Ramos (cell line): ENCODE results near the gene LAMTOR4.

ENCODE experiments used
- in situ Hi-C: fragments of 300-500 bp; cut with MboI; formaldehyde crosslinking; loops from one replicate; pipeline ENCODE4 v1.14.3; 2022; ENCODE audit warnings: low sequenced_read_pairs; ENCODE audit not compliant: unreplicated experiment

Gene LAMTOR4

DNA sequence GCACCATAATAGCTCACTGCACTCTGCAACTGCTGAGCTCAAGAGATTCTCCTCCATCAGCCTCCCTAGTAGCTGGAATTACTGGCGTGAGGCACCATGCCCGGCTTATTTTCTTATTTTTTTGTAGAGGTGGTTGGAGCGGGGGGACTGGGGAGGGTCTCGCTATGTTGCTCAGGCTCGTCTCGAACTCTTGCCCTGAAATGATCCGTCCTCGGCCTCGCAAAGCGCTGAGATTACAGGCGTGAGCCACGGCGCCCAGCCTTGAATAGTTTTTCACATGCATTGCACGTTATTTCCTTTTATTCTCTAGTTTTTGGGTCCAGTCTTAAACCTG lies 526 bp upstream of the LAMTOR4 start:
- in situ Hi-C loops = no loop called here

DNA sequence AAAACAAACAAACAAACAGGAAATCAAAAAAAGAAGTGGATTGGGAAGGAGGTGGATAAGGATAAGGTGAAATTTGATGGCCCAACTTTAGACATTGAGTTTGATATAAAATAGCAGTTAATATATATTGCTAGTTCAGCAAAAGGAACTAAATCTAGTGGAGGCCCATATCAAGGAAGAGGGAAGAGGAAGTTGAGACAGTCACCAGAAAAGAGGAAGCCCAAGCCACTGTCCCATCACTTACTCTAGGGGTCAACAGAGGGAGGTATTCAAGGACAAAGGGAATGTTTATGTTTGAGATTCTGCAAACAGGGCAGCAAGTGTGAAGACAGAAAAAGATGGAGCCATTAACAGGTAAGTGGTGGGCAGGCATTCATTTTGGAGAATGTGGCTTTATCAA lies 3.7 kb downstream of the LAMTOR4 start:
- in situ Hi-C loops = no loop called here

DNA sequence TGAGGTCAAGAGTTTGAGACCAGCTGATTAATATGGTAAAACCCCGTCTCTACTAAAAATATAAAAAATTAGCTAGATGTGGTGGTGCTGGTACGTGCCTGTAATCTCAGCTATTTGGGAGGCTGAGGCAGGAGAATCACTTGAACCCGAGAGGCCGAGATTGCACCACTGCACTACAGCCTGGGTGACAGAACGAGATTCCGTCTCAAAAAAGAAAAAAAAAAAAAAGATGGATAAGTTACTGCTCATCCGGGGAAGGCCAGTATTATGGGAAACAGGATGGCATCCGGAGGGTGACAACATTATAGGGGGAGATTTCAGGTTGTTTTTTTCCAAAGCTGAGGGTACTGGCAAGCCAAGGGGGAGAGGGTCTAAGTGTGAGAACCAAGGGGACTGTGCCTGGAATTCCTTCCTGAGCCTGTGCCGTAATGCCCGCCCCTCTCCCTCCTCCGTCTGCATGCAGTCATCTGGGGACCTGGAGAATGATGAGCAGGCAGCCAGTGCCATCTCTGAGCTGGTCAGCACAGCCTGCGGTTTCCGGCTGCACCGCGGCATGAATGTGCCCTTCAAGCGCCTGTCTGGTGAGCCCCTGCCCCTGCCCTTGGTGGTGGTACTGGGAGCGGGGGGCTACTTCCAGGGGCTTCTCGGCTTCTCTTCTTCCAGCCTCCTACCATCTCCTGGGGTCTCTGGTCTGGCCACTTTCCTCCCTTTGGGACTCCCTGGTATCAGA lies 4.4 kb downstream of the LAMTOR4 start:
- in situ Hi-C loops = no loop called here

DNA sequence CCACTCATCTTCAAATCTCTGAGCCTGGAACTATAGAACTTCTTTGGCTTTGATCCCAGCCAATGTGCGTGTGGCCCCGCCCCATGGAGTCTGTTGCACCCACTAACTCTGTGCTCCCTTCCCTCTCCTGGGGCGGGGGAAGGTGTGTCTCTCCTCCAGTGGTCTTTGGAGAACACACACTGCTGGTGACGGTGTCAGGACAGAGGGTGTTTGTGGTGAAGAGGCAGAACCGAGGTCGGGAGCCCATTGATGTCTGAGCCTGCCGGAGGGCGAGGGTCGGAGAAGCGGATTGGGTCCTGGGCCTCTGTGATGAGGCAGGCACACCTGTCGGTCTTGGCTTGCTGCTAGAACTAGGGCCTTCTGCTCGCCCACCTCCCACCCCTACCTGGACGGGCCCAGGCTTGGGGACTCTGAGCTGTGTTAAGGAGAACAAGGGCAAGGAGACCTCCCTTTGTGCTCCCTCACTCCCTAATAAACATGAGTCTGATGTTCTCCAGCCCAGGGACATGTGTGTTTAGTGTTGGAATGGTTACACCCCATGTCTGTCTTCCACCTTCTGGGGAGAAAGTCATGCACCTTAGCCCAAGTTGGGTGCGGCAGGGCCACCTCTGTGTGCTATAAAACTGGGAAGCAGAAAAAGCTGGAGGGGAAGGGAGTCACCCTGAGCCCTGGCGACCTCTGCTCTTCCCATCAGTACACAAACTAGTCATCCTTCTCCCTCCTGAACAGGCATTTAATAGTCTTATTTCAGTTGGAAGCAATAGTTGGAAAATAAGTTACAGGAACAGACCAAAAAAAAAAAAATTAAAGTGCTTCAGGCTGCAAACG lies 5.2 kb downstream of the LAMTOR4 start:
- in situ Hi-C loops = no loop called here

DNA sequence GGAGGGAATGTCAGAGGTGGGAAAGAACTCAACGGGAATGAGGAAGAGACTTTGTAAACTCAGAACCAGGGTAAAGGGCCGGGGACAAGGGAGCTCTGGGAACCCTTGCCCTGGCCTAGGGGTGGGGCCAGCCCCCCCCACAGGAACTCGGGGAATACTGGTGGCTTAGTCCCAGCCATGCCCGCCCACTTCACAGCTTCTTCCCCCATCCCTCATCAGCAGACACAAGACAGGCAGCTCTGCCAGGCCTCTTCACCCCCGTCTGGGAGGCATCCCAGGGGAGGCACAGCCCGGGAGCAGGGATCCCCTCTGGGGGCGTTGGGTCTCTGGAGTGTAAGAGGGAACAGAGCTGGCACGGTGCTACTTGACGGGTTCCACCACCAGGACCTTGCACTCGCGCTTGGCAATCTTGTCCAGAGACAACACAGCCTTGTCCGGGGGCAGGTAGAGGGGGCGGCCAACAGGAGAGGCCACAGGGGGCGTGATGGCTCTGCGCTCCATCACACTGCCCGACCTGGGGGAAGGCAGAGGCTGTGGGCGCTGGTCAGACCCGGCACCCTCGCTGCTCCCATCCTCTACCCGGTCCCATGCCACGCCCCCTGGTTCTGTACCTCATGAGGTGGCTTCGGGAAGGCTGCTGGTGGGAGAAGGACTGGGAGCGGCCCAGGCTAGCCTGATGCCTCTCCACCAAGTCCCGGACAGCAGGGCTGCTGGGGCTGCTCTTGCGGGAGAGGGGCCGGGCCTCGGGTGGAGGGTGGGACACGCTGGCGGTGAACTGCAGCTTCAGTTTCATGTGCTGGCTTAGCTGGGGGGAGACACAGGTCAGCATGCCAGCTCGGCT lies 6.2 kb downstream of the LAMTOR4 start:
- in situ Hi-C loops = no loop called here

DNA sequence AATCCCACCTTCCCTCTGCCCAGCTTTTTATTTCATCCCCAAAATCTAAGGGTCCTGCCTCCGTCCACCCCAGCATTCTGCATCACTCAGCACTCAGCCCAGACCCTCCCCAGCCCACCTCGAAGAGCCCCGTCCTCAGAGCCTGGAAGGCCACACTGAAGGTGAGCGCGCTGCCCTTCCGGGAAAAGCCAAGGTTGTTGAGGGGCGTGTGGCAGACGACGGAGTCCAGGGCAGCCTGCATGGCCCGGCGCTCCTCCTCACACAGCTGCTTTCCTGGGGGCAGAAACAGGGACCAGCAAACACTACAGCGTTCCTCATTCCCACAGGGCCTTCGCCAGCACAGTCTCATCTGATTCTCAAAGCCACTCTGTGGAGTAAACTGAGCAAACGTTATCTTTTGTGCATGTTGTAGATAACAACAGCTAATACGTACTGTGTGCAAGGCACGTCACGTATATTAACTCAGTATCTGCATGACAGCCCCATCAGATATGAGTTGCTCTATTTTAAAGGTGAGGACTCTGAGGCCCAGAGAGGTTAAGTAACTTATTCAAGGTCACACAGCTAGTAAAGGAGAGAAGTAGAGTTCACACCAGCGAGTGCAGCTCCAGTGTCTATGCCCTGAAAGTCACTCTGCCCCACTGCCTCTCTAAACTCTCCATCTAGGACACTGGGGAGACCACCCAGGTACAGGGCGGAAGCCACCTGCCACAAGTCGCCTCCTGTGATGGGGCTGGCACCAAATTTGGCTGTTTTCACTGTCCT lies 7.0 kb downstream of the LAMTOR4 start:
- in situ Hi-C loops = no loop called here

DNA sequence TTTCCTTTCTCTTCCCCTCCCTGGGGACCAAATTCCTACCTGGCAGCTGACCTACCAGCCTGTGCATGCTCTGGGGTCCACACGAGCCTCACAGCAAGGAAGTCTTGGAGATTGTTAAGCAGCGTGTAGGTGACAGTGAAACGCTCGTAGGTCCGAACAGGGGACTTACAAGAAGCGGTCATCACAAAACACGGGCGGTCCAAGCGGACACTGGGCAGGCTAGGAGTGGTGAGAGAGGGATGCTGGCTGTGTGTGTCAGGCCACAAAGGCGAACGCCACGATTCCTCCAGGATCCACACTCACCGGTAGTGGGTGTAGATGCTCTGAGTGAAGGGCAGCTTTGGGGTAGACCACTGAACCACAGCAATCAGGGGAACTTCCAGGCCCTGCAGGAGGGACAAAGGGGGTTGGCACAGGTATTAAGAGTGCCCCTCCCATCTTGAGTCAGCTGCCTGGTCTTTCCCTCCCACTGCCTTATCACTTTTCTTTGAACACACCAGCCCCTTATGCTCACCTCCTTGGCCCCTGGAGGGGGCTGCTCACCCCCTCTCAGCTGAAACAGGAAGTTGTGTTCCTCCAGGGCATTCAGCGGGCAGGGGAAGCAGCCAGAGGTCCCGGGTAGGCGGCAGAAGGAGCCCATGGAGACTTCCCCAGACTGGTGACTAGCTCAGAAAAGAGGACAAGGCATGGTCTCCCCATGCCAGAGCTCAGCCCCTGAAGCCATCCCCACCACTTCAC lies 7.8 kb downstream of the LAMTOR4 start:
- in situ Hi-C loops = no loop called here

DNA sequence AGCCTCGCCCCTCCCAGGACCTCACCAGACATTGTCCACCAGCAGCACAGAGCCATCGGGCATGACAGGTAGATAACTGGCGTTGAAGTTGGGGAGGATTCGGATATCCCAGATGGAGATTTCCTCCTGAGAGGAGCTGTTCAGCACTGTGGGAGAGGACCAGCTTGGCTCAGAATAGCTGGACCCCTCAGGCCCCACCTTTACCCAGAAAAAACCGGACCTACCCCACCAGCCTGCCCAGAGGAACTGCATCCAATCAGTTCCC lies 8.3 kb downstream of the LAMTOR4 start:
- in situ Hi-C loops = no loop called here

DNA sequence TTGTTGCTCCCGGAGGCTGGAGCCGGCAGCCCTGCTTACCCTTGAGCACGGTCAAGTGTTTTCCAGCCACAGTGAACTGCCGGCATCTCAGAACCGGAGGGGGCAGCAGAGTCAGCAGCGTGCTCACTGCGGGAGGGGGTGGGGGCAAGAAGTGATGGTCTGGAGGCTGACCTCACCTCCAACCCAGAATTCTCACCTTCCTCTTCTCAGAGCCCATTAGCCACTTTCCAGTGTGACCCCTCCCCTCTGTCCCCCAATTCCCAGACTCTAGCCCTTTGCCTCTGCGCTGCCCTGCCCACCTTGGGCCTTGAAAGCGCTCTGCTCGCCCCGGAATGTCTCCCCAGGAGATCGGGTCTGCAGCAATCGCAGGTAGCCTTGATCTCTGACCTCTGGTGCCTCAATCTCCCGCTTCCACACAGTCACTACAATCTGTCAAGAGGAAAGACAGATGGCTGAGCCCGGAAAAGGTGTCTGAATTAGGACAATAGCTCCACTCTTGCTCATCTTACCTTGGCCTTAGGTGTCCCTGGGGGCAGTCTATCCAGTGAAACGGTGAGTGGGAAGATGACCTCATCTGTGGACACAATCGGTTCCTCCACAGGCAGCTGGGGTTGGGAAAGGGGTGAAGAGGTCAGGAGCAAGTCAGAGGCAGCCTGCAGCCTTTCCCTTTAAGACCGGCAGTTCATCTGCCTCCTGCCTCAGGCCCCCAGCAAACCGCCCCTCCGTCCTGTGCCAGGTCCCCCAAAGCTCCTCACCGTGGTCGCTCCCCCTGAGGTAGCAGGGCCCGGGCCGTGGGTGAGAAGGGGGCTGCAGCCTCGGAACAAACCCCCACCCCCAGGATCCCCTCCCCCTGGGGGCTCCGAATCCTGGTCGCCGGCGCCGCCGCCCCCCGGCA lies 8.9 kb downstream of the LAMTOR4 start:
- in situ Hi-C loops = no loop called here

DNA sequence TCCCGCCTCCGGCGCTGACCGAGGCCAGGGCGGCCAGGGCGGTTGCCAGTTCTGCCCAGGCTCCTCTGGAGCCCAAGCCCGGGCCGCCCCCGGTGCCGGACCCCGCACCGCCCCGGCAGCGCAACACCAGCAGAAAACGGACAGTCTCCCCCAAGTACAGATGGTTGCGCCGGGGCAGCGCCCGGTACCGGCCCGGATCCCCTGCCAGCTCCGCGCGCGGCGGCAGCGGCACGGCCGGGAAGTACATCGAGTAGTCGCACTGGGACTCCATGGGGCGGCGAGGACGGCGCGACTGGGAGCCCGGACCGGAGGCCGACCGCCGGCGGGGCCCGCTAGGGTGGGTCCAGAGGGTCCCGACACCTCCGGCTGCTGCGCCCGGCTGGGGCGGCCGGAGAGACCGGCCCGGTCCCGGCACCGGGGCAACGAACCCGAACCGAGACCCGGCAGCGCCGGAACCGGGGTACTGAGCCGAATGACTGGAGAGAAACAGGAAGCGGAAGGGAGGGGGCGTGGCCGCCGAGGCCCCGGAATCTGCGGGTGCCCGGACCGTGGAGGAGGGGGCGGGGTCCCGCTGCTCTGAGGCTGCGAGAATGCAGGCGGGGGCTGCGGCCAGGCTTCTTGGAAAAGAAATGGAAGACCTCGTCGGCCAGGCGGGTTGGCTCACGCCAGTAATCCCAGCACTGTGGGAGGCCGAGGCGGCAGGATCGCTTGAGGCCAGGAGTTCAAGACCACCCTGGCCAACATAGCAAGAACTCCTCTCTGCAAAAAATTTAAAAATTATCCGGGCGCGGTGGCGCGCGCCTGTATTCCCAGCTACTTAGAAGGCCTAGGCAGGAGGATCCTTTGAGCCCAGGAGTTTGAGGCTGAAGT lies 9.7 kb downstream of the LAMTOR4 start, which contains the start of gene TRAPPC14:
Gene TRAPPC14, minus strand, starts transcription at position 495 of the 870 bp plus-strand sequence. Its CDS starts 224 bp downstream, at position 271.
- in situ Hi-C loops = no loop called here

DNA sequence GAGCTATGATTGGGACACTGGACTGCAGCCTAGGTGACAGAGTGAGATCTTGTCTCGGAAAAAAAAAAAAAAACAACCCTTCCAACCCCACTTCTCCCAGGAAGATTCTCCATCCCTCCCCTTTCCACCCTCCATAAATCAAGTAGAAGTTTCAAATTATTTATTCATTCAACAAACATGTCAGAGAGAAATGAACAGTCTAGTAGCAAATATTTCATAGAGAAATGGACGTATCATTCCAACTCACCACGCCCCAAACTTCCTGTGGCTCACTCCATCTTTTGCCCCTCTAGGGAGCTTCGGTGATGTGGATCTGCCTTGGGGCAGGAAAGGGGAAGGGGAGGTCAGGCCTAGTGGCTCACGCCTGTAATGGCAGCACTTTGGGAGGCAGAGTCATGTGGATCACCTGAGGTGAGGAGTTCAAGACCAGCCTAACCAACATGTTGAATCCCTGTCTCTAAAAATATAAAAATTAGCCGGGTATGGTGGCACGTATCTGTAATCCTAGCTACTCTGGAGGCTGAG lies 10.4 kb downstream of the LAMTOR4 start:
- in situ Hi-C loops = no loop called here

DNA sequence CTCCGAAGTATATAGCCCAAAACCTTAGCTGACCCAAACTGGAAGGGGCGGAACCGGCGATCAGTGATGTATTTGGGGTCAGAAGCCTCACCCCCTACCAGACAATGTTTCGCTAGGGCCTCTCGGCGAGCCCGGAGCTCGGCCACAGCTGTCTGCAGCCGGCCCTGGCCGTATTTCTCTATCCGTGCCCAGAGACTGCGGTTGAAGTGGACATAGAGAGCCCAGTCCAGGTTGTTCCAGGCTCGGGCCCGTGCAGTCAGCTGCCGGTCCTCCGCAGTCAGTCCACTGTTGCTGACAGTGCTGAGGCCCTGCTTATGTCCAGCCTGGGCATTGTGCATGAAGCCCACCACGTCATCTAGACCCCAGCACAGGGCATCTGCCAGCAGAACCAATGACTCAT lies 11.3 kb downstream of the LAMTOR4 start:
- in situ Hi-C loops = no loop called here

DNA sequence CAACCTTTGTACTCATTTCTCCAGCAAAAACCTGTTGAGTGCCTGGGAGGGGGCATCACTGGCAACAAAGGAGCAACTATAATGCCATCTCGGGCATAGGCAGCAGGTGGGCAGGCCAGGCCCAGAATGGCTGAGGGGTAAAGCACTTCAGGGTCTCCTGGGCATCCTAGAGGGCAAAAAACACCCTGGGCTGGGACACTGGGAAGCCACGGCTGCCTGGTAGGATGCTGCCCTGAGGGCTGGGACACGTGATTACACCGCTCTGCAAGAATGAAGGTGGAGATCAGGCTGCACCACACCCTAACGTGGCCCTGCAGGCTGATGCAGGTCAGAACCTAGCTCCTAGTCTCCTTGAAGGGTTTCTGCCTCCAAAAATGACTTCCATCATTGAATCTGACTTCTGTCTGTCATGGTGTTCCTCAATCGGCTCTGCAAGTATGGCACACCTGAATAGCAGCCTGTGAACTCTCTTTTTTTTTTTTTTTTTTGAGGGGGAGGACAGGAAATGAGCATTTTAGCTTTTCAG lies 14.4 kb downstream of the LAMTOR4 start:
- in situ Hi-C loops = no loop called here

DNA sequence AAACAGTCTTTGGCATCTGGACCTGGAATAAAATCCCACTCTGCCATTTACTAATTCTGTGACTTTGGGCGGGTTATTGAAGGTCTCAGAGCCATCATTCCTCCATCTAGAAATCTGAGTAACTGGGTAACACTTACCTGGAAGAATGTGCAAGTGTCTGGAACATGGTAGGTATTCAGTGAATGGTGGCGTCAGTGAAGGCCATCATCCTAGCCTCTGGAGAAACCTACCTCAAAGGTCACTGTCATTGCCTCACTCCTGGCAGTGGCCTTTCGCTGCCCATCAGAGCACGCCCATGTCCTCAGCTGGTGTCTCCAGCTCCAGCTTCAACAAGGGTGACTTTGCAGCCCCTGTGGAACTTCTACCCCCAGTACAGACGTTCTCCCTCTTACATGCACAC lies 15.2 kb downstream of the LAMTOR4 start:
- in situ Hi-C loops = no loop called here

DNA sequence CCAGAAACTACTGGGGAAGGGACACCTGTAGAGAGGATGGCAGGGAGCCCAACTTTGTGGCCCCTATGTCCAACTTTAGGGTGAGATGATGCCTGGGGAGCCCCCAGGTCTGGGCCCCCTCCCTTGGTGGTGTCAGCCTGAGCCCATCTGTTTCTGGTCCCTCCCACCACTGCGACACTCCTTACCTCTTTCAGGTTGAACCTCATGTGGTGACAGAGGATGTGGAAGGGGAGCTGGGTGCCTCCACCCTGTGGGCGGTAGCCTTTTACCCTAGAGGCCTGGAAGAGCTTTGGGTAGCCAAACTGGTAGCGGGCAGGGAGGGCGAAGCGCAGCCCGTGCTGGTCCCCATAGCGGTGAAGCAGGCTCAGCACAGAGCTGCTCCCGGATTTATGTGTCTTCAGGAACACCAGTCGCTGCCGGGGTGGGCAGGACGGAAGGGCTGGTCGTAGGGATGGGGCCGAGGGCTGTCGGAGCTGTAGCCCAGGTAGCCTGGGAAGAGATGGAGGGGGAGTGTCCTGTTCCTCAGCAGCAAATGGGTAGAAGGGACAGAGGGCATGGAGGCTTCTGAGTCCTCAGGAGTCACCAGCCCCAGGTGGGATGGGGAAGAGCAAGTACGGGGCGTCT lies 17.7 kb downstream of the LAMTOR4 start:
- in situ Hi-C loops = no loop called here

DNA sequence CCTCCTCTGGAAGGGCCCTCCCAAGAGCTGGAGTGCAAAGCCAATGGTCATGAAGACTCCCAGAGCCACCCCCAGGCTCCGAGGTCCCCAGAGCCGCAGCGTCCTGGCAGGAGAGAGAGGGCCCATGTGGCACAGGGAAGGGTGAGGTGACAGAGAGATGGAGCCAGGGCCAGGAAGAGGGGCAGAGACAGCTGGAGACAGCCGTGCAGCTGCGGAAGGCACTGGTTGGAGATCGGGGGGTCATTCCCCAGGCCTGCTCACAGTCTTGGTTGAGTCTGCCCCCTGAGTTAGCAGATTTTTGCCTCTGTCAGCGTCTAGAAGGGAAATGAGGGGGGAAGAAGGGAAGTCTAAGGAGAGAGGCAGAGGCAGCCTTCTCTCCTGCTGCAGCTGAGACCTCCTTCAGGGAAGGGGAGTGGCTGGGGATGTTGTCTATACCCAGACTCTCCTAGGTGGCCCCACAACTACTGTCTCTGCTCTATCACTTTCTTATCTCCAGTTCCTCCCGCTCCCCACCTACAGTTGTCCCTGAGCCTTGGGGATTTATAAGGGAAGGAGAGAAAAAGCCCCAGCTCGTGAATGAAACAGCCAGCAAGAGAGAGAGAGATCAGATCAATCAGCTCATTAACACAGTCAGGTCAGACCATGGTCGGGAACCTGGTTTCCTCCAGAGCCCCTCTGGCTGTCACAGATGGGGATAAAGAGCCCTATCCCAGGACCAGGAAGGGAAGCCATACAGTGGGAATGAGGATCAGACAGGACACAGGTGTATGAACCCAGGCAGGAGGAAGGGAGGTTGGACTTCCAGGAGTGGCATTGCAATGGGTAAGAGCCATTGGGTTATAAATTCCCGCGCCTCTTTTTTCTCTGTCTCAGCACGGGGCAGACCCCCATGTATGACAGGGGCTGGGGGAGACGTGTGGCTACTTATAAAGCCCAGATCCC lies 18.5 kb downstream of the LAMTOR4 start:
- in situ Hi-C loops = no loop called here
